Right atrium auricular region (tissue), 2 donors: ENCODE measurements around the gene MINAR2. TPM values are rescaled to one million over a fixed set of nuclear protein-coding genes. Genes with fewer than 3 reads are reported as not detected.

ENCODE experiments used
- DNase-seq: peaks from one replicate; pipeline ENCODE4 v3.0.0-alpha.2; 2019; ENCODE audit warnings: low spot score
- H3K27ac ChIP-seq, 2 donors: fragments of 200-600 bp; sonication (generic); 1 replicate in 1 of 2; 2 replicates in 1 of 2; pipeline ENCODE4 v1.5.1; 2016 to 2019
- H3K27me3 ChIP-seq, 2 donors: fragments of 200-600 bp; sonication (generic); one replicate each; pipeline versions ENCODE4 v1.5.1 to v1.6.0; 2017 to 2019
- H3K36me3 ChIP-seq: fragments of 200-600 bp; sonication (generic); one replicate; pipeline ENCODE4 v1.5.1; 2016
- H3K4me1 ChIP-seq, 2 donors: fragments of 200-600 bp; sonication (generic); one replicate each; pipeline versions ENCODE4 v1.5.1 to v1.6.0; 2017 to 2019
- H3K4me3 ChIP-seq, 2 donors: fragments of 200-600 bp; sonication (generic); 1 replicate in 1 of 2; 2 replicates in 1 of 2; pipeline ENCODE4 v1.5.1; 2017 to 2019; ENCODE audit warnings: mild to moderate bottlenecking in 1 of 2, moderate library complexity in 1 of 2
- H3K9me3 ChIP-seq, 2 donors: fragments of 200-600 bp; sonication (generic); one replicate each; pipeline ENCODE4 v1.5.1; 2019
- CTCF ChIP-seq, 2 donors: fragments of 200-600 bp; sonication (generic); IDR thresholded peaks; one replicate each; pipeline ENCODE4 v1.5.1; 2019; ENCODE audit warnings: antibody characterized with exemption in 2 of 2
- total RNA-seq, 2 donors: library from RNA; depleted of rRNA; stranded (reverse); fragments of >200 nt; gene quantifications; one replicate each; pipeline ENCODE4 v1.1.0, GENCODE V29; 2016

The MINAR2 gene
- total RNA-seq, 2 donors from 2014 or later = not detected

DNA sequence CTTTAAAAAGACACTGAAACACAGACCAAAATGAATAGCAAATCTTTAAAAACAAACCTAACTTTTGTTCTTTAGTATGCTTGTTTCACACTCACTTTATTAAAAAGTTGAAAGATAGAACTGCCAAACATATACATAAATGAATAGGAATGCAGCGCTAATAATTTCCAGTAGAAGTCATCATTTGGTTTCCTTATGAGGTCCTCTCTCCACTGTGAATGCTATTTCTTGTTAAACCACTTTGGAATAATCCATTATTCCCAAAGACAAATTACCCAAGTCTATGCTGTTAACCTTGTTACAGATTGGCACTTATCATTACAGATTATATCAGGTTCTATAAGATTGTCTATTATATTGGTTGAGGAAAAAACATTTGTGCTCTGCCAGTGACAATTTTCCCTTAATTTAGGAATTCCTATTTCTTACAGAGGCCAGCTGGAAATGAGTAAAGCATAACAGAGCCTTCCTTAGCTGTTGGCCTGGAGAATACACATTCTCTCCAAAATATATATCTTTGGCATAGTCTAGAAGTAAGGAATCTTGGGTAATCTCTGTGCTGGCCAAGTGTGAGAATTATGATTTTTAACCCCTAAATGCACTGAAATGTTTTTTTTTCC, 29.3 kb upstream of the MINAR2 start:
- TF ChIP-seq CTCF (IDR thresholded peaks at IDR 0.05) = no peak
- H3K27ac ChIP-seq = no peak overlapping the region
- DNase-seq = no peak
- no peaks in the 10 kb centered on the region for H3K27me3 ChIP-seq
- H3K4me1 ChIP-seq = no peaks in the 10 kb centered on the region
- H3K9me3 ChIP-seq = no peaks in the 10 kb centered on the region
- H3K36me3 ChIP-seq = no peaks in the 10 kb centered on the region
- no peak overlapping the region for H3K4me3 ChIP-seq

DNA sequence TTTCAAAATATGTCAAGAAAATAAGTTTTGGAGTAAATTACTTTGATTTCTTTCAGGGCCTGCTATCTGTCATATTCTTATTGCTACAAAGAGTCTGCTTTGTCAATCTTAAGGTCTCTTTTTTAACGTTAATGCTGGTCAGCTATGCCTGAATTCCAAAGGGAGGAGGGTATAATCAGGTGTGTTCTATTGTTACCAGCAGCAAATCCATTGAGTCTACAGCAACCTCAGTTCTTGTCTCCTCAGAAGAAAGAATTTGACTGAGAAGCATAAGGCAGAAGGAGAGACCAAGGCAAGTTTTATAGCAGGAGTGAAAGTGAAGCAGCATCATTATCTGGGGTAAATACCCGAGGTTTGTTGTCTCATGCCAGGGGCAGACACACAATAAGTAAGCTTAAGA, 23.7 kb upstream of the MINAR2 start:
- Histone ChIP-seq H3K27me3 (no peaks in the 10 kb centered on the region), H3K4me3 (no peak overlapping the region), H3K4me1 (no peaks in the 10 kb centered on the region), H3K9me3 (no peaks in the 10 kb centered on the region), H3K36me3 (no peaks in the 10 kb centered on the region), H3K27ac (no peak overlapping the region)
- no peak for TF ChIP-seq CTCF (IDR thresholded peaks at IDR 0.05)
- no peak for DNase-seq

- TF ChIP-seq CTCF (IDR thresholded peaks at IDR 0.05) = no peak
These were observed 23.2 kb upstream of the MINAR2 start for GRCh38 chr5:129724647-129725046.

DNA sequence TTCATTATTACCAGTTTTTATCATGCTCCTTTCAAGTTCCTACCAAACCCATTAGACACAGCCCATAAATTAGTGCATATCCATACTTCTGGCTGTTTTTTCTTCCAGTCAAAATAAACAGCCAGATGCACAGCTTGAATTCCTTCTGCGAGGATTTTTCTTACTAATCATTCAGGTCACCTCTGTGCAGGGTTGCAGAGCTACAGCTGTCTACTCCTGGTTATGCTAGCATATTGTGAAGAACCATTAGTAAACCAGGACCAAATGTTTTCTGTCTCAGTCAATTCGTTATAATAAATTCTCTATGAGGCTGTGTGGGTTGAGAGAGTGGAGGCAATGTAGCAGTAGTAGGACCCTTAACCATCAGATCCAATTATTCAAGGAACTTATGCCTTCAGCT, 8.1 kb upstream of the MINAR2 start:
- no peaks in the 10 kb centered on the region for H3K36me3 ChIP-seq
- H3K27me3 ChIP-seq = no peaks in the 10 kb centered on the region

More at GRCh38 chr5:129724647-129725046, 23.2 kb upstream of the MINAR2 start:
- no peaks in the 10 kb centered on the region for H3K9me3 ChIP-seq
- H3K4me3 ChIP-seq = no peak overlapping the region
- no peak overlapping the region for H3K27ac ChIP-seq
- DNase-seq = no peak
- H3K36me3 ChIP-seq = no peaks in the 10 kb centered on the region
- no peaks in the 10 kb centered on the region for H3K27me3 ChIP-seq
- H3K4me1 ChIP-seq = no peaks in the 10 kb centered on the region

GRCh38 chr5:129743541-129744187, 4.2 kb upstream of the MINAR2 start:
- Histone ChIP-seq H3K9me3 (no peaks in the 10 kb centered on the region), H3K4me3 (no peak overlapping the region), H3K36me3 (no peaks in the 10 kb centered on the region), H3K27me3 (no peaks in the 10 kb centered on the region), H3K27ac (no peak overlapping the region), H3K4me1 (no peaks in the 10 kb centered on the region)
- TF ChIP-seq CTCF (IDR thresholded peaks at IDR 0.05) = no peak
- DNase-seq = no peak

More for the DNA sequence above, 8.1 kb upstream of the MINAR2 start:
- H3K4me3 ChIP-seq = no peak overlapping the region
- no peak for DNase-seq
- TF ChIP-seq CTCF (IDR thresholded peaks at IDR 0.05) = no peak
- no peaks in the 10 kb centered on the region for H3K4me1 ChIP-seq
- H3K9me3 ChIP-seq = no peaks in the 10 kb centered on the region
- no peak overlapping the region for H3K27ac ChIP-seq
